Ammon's horn (tissue), 1 donor: Measurements from ENCODE around the gene TMEM108.

ENCODE experiments used
- DNase-seq: peaks from one replicate; pipeline ENCODE4 v3.0.0-alpha.2; 2016; ENCODE audit warnings: low spot score

Gene TMEM108

DNA sequence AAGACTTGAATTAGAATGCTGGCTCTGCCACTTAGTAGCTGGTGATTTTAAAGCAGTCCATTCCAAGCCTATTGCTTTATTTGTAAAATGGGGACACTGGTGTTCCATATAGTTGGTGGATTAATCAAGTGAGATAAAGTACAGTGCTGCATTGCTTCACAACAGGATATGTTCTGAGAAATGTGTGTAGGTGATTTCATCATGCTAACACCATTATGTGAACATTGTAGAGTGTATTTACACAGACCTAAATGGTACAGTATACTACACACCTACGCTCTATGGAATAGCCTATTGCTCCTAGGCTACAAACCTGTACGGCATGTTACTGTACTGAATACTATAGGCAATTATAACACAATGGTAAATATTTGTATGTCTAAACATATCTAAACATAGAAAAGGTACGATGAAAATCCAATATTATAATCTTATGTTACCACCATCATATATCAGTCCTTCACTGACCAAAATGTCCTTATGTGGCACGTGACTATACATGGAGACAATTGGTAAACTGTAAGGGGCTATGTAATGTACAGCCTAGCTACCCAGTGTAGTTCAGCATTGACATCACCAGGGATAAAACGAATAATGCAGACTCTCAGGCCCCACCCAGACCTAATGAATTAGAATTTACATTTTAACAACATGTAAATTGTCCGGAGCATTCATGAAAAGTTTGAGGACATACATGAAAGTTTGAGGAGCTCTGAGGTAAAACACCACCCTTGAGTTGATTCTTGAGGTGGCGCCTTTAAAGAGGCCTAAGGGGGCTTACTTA lies 240.3 kb downstream of the TMEM108 start:
- no peak for DNase-seq

DNA sequence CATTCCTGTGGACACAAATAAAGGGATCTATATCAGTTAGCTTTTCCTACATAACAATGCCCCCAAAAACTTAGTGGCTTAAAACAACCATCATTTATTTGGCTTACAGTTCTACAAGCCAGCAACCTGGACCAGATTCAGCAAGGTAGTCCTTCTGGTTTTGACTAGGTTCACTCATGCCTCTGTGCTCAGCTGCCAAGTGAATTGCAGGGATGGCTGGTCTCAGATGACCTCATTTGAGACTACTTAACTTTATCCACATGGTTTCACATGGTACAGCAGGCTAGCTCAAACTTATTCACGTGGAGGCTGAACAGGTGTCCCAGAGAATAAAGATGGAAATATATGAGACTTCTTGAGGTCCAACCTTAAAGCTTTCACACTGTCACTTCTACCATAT lies 242.4 kb downstream of the TMEM108 start:
- no peak for DNase-seq

DNA sequence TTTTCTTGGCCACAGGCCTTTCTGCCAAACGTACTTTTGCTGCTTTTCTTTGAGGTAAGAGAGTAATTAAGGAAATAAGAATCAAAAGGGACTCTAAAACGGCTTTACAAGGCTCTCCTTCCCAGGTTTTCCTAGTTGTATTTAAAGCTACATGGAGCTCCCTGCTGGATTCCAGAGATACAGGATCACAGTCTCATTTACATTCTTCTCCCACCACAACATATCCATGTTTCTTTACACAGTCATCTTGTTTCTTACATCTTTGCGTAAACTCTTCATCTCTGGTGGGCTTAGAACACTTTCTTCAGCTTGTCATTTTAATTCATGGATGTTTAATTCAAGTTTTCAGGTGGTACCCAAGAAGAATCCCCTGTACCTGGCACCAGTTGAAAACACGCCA lies 244.0 kb downstream of the TMEM108 start:
- DNase-seq: no peak

DNA sequence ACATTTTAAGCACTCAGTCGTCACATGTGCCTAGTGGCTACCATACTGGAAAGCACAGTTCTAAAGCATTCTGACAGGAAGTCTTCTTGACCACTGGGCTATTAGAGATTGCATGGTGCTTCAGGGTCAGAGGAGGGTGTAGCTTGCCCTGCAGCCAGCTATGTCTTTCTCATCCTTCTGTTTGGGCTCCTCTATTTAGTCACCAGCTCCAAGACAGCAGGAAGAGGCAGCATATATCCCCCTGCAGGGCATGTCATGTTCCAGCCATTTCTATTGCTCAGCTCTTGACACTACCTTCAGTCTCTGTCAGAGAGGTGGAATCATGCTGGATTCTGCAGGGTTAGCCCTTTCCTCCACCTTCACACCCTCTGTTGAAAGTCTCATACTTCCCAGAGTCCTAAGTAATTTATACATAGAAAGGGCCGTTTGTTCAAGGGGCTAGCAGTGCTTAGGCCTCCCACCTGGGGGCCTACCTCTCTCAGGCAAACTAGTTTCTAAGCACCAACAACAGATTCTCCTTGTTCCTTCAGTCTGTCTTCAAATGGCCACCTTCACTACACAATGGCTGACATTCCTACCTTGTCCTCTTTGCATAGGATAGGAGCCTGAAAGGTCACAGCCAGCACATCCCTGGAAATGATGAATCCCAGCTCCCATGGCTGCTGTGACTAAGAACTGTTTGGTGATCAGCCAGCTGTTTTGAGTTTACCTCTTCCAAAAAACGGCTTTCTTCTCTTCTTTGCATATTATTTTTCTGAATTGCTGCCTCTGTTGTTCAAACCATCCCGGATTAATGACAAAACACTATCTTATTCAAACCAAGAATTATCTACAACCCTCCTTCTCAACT lies 246.0 kb downstream of the TMEM108 start:
- no peak for DNase-seq

DNA sequence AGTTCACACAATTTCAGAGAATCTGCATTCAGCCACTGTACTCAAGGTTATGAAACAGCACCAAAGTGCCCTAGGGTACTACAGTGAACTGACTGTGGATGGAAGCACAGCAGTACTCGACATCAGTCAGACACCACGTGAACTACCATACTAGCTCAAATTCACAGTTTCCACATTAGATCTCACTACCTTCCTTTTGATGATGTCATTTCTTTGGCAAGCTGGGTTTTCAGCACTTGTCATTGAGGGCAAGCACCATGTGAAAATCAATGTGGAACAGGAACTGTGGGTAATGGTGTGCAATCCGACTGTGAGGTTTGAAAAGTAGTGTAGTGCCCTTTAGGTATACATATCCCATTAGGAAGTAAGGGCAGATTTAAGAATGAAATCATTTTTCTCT lies 251.1 kb downstream of the TMEM108 start:
- DNase-seq: no peak

DNA sequence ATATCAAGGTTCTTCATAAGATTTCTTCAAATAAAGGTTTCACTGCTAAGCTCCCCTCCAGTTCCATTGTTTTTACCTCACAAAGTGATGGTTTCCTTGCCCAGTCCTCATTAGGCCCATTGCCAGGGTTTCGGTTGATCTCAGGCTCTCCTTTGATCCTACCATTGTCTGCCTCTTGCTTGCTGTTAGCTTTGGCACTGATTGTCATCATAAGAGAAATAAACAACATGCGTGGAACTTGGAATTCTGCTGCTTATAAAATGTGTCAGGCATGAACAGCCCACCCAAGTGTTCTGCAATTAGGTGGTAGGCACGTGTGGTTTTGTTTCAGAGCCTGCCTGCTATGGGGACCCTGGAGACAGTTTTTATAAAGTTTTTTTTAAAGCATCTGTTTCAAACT lies 254.1 kb downstream of the TMEM108 start:
- no peak for DNase-seq

DNA sequence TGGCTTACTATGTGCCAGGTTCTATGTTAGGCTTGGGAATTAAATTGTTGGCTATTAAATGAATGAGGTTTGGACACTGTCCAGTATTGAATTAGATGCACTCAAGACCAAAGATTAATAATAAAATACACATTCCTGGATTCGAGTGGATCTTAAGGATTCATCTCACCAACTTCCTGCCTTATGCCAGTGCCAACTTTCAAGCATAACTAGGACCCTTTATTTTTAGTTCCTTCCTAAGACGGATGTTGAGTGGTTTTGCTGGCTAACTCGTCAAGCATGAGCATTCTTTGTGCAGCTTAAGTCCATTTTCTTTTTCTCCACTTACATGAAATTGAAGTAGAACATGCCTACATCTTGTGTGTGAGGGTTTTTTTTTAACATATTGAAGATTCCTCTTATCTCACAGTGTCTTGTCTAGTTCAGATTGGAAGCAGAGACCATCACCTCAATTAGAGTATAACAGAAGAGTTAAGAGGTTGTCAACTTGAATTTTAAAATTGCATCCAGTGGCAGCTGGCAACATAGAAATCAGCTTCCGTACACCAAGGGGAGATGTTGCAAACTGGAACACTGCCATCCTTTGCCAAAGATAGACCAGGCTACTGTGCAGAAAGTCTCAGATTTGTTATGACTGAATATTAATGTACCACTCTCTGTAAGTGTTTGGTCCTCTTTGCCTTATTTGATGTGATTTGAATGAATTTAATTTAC lies 255.4 kb downstream of the TMEM108 start:
- DNase-seq: no peak

DNA sequence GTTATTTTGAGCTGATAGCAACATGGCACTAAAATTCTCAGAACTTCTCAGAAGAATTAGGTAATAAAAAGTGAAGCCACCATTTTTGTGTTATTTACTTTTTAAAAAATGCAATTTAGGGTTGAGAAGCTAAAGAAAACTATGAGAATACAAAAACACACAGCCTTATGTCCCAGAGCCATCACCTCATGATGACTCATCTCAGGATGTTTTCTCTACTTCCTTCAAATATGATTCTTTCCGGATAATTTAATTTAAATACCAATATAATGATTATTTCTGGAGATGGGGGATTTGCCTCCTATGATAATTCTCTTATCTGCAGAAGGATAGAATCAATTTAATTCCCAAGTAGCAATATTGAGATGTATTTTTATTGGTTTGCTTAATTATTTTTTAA lies 256.1 kb downstream of the TMEM108 start:
- DNase-seq: no peak

DNA sequence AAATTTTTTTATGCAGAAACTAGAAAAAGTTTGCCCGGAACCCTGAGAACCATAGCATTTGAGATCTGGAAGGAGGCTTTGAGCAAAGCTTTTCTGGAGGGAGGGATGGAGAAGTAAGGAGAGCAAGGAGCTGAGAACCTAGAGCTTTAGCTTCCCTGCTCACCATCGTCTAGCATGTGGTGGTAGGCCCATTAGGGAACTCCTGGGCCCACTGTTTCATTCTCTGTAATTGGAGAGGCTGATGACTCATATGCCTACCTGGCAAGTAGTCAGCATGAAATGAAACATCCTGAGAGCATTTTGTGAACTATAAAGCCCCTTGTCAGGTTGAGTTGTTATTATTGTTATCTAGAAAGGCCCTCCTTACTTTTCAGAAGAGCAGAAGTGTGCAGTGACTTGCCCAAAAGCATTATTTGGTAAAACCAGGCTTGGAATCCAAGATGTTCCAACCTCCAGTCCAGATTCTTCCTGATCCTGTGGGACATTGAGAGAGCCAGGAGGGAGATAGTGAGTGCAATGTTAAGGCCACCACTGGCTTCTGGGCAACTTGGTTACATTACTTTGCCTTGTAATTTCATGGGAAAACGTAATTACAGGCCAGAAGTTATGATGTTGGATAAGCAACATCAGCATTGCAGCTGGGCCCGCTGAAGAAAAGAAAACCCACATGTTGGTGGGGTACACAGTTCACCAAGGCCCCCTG lies 257.2 kb downstream of the TMEM108 start:
- no peak for DNase-seq

DNA sequence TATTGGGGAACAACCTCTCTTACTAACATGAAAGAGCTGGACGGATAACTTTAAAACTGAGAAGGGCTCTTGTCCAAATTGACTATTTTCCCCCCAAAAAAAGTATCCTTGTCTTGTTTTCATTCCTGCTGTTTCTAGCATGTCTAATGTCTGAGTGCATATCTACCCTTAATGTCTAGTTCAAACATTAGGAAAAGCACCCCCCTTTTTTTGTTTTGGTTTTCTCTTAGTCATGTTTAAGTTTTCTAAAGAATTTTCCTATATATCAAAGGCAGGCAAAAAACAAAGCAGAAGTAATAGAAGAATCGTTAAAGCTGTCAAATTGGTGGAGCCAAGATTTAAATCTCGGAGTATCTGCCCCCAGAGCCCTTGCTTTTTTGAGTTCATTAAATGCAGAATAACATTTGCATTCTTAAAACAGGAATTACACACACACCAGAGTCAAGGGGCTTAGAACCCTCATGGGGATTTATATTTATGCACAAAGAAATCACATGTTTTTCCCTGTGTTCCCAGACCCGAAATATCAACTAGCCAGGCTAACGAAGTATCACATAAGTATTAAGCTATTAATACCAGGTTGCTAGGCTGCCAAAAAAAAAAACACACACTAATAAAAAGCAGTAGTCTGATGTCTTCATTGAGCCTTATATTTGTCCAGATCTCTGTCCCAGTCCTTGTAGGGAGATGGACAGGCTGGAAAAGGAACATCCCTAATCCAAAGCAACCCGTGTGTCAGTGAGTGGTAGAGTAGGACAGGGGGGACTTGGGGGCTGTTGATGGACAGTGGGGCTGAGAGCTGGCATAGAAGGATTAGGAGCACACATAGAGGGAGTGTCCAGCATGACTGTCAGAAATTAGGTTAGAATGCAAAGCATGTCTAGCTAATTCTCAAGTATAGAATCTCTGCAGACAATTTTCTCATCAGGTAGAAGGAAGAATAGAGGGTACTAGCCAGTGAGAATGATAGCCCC lies 258.0 kb downstream of the TMEM108 start:
- no peak for DNase-seq

DNA sequence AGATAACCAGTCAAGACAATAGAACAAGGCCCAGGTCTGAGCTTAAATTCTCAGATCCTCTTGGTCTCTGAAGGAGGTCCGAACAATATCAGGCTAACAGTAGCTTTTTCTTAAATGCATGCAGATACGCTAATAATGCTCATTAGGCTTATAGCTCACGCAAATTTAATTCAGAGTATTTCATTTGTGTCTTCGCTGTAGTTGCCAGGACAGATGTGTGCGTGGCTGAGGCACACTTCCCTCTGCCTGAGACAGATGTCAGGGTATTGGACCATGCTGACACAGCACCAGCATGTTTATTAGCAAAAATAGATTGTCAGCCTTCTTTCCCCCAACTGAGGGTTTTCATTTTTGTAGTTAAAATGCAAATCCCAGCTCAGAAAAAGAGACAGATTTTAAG lies 258.8 kb downstream of the TMEM108 start:
- DNase-seq: no peak

DNA sequence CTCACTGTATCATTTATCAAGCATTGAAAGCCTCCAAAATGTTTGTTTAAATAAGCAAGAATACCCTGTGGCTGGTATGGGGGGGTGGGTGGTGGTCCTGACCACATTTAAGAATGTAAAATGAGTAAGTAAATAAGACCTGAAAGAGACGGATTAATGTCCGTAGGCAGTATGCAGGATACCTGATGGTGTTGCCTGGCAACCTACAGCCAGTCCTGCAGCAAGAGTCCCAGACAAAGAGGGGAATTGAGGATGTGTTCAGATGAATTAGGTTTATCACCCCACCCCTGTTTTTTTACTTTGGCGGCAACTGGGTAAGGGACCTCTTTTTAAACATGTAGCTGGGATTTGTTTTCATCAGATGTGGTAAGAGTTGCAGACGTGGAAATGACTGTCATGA lies 261.9 kb downstream of the TMEM108 start:
- DNase-seq: no peak

DNA sequence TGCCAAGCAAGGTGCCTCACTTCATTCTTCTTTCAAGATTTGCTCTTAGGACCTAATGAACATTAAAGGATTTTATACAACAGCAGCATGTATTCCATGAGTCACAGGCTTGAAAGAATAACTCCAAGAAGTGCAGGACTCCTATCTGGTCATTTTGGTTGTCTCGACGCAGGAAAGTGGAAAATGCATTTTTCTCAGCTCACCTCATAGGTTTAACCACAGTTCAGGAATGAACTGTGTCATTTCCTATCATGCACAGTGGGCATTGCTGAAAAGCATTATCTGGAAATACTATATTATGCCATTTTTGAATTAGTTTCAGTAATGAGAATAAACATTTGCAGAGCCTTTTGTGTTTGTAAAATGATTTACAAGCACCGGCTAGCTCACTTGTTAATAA lies 263.0 kb downstream of the TMEM108 start:
- no peak for DNase-seq

DNA sequence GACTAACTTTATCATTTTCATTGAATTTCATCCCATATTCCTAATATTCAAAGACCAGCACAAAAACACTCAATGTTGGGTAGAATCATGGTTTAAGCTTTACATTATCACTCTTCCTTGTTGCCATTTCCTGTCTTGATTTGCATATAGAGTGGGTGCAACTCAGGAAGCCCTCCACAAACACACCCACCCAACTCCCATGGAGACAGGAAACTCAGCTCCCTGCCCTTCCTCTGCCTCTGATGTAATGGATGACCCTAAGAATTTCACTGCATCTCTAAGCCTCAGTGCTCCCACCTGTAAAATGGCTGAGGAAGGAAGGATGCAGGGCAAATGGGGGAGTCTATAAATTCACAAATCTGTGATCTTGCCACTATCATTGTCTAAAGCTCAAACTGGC lies 263.5 kb downstream of the TMEM108 start:
- no peak for DNase-seq

DNA sequence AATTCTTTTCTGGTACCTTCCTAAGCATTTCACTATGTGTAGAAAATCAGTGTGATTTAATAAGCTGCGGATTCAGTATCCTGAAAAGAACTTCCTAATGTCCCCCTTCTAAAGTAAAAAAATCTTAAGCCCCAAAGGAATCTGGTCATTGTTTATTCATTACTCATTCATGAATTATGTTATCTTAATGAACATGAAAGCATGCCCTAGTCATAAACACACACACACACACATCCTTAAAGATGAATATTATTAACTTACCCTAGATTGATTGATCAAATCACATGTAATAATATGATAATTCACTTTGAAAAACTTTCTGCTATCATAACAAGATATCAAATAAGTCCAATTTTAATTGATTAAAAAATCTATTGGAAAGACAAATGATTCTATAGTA lies 265.2 kb downstream of the TMEM108 start:
- DNase-seq: no peak

DNA sequence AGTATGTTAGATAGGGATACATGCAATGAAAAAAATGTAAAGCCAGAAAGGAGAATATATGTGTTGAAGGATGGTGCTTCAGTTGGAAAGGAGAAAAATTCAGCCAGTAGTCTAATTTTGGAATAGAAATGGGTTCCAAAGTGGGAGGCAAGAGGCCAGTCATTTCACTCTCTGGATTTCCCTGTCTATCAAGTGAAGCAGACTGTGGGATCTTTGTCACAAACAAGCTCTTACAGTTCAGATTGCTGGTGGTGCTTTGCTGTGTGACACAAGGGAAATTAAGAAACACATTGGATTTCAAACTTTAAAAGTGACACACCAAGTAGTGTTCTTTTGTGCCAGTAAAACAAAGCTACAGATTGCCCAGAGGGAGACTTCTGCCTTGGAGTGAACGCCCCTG lies 279.7 kb downstream of the TMEM108 start:
- no peak for DNase-seq

DNA sequence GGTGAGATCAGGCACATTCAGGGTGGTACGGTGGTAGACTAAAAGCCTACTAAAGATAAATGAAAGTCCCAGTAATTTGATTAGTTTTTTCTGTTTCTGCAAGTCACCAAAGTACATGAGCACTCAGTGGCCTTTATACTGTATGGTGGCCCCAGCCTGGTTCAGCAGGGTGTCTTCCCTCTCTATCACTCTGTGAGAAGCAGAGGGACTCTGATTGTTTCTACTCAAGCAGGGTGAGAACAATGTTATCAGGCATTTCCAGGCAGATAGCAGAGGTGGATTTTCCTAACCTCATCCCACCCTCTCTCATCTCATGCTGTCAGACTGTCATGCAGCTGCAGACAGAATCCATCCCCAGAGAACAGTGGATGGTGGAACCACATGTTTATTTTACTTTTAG lies 290.2 kb downstream of the TMEM108 start:
- no peak for DNase-seq

DNA sequence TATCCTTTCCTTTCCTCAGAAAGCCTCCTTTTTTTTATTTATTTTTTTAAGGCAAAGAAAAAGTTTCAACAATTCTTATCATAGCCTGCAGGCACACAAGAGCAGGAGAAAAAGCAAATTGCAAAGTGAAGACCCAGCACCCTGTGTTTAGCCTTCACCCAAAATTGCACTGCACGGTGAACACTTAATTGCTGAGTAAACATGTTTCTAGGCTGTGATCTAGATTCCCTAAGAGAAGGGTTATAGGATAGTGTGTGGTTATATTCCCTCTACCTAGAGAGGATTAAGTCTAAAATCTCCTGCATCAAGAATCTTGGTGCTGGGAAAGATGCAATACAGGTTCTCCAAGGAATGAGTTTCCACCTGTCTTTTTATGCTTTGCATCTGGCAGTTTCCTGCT lies 291.4 kb downstream of the TMEM108 start:
- no peak for DNase-seq

DNA sequence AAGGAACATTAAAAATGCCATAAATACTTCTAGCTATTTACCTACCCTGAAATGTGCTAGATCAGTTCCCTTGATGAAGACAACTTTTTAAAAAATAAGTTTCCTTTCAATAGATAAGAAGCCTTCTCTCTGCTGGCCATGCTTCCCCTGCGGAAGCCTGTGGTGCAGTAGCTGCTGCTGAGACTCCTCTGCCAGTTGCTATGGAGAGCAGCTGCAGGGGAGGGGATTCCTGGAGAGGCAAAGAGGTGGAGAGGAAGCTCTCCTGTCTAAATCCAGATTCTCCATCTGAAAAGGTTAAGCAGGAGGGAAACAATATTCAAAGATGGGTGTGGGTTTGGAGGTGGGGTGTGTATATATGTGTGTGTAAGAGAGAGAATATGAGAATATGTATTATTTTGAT lies 291.9 kb downstream of the TMEM108 start:
- peak; percentile 40 for DNase-seq

DNA sequence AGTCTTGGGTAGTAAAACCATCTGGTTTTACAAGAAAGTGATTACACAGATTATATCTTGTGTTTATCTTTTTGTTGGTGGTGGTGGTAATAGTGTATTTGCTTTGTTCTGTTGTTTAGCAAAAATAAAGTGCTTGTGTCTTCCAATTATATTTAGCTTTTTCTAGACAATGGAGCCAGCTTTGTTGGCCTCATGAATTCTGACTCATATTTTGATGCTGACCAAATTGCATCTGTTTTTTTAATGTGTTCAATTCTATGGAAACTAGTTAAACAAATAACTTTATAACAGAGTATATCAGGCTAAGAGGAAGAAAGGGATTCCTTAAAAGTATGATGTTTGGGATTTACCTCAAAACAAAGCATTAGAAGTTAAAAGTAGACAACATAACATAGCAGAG lies 292.3 kb downstream of the TMEM108 start:
- DNase-seq: no peak

DNA sequence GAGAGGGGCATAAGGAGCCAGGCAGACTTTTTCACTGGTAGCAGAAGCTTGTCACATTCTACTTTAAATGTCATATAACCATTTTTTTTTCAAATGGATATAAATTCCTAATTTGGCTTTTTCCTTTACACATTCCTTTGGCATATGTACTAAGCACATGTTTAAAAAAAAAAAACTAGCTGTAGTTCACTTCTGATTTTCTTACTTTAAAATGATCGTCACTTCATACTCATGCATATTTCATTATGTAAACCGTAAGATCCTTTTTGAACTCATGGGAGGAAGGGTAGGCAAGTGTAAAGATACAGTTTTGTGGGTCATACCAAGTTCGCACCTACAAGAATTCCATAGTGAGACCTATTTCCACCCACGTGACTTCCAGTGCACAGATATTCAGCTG lies 316.5 kb downstream of the TMEM108 start:
- no peak for DNase-seq
